Measurements from ENCODE around the gene ATOX1.

DNA sequence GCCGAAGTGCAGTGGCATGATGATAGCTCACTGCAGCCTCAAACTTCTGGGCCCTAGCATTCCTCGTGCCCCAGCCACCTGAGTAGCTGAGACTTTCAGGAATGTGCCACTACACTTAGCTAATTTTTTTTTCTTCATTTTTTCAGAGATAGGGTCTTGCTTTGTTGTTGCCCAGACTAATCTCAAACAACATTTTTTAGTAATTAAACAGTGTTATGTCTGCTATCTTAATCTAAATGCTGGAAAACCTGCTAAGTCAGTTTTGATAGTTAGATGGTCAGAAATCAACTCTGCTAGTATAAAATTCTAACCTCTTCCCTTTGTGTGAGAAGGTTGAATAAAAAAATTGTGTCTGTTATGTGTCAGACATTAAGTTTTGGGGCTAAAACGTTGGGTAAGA lies 25.7 kb upstream of the ATOX1 start:
- TF ChIP-seq, protein P1, sequence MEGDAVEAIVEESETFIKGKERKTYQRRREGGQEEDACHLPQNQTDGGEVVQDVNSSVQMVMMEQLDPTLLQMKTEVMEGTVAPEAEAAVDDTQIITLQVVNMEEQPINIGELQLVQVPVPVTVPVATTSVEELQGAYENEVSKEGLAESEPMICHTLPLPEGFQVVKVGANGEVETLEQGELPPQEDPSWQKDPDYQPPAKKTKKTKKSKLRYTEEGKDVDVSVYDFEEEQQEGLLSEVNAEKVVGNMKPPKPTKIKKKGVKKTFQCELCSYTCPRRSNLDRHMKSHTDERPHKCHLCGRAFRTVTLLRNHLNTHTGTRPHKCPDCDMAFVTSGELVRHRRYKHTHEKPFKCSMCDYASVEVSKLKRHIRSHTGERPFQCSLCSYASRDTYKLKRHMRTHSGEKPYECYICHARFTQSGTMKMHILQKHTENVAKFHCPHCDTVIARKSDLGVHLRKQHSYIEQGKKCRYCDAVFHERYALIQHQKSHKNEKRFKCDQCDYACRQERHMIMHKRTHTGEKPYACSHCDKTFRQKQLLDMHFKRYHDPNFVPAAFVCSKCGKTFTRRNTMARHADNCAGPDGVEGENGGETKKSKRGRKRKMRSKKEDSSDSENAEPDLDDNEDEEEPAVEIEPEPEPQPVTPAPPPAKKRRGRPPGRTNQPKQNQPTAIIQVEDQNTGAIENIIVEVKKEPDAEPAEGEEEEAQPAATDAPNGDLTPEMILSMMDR (IDR thresholded peaks at IDR 0.05) = no peak
- no peak for TF ChIP-seq EP300 (IDR thresholded peaks at IDR 0.05)
